Gastroesophageal sphincter (tissue), 4 donors: ENCODE results near the gene AHR. TPM values are rescaled to one million over a fixed set of nuclear protein-coding genes. Genes with fewer than 3 reads are reported as not detected.

Source experiments
- ATAC-seq: fragments of 150-250 bp; one replicate; pipeline ENCODE4 v1.9.1; 2016; ENCODE audit warnings: mild to moderate bottlenecking, moderate library complexity
- H3K27ac ChIP-seq, 4 donors: fragments of 200-600 bp; sonication (generic) in 3 of 4; 1 replicate in 3 of 4; 2 replicates in 1 of 4; pipeline ENCODE4 v1.5.1; 2016 to 2019
- H3K27me3 ChIP-seq: fragments of 200-600 bp; sonication (generic); one replicate; pipeline ENCODE4 v1.5.1; 2019
- H3K36me3 ChIP-seq, 2 donors: fragments of 200-600 bp; sonication (generic); one replicate each; pipeline ENCODE4 v1.5.1; 2019; ENCODE audit warnings: control low read depth in 1 of 2
- H3K4me1 ChIP-seq, 3 donors: fragments of 200-600 bp; sonication (generic); 1 replicate in 2 of 3; 2 replicates in 1 of 3; pipeline ENCODE4 v1.5.1; 2016 to 2019; ENCODE audit warnings: control low read depth in 2 of 3
- H3K4me3 ChIP-seq, 2 donors: fragments of 200-600 bp; sonication (generic); one replicate each; pipeline ENCODE4 v1.5.1; 2019; ENCODE audit warnings: mild to moderate bottlenecking in 1 of 2, moderate library complexity in 1 of 2
- H3K9me3 ChIP-seq, 3 donors: fragments of 200-600 bp; sonication (generic); one replicate each; pipeline ENCODE4 v1.5.1; 2017 to 2019; ENCODE audit warnings: control low read depth in 2 of 3
- CTCF ChIP-seq, 4 experiments: fragments of 200-600 bp in 2 of 4; fragments of 450-650 bp in 2 of 4; sonication (generic) in 1 of 4; IDR thresholded peaks; one replicate each; pipeline ENCODE4 v1.5.1; 2017 to 2019; ENCODE audit warnings: antibody characterized with exemption in 4 of 4, mild to moderate bottlenecking in 2 of 4, moderate library complexity in 2 of 4
- EP300 ChIP-seq: sonication (generic); formaldehyde crosslinking; IDR thresholded peaks from one replicate; pipeline ENCODE4 v1.6.1; 2017; ENCODE audit warnings: antibody characterized with exemption, mild to moderate bottlenecking
- POLR2A ChIP-seq, 2 donors: fragments of 450-650 bp; IDR thresholded peaks; one replicate each; pipeline ENCODE4 v1.6.1; 2017; ENCODE audit warnings: antibody characterized with exemption in 2 of 2, mild to moderate bottlenecking in 2 of 2, moderate library complexity in 1 of 2
- POLR2AphosphoS5 ChIP-seq: sonication (generic); formaldehyde crosslinking; IDR thresholded peaks from one replicate; pipeline ENCODE4 v1.6.1; 2017; ENCODE audit warnings: antibody characterized with exemption
- WGBS, 2 donors: methylation state at CpG; one replicate each; pipeline ENCODE4 v1.1.5; 2018; ENCODE audit warnings: low coverage in 1 of 2; 5-methylcytosine and 5-hydroxymethylcytosine counted together
- total RNA-seq, 4 donors: library from RNA; depleted of rRNA; stranded (reverse); fragments of >200 nt; gene quantifications; one replicate each; pipeline ENCODE4 v1.1.0, GENCODE V29; 2016

Gene AHR
- total RNA-seq, 4 donors from 2014 or later: 52.1 to 105 (median 83.9) TPM

- no peaks in the 10 kb centered on the region for H3K36me3 ChIP-seq
- TF ChIP-seq POLR2A (IDR thresholded peaks at IDR 0.05): no peak
- no peak for TF ChIP-seq CTCF (IDR thresholded peaks at IDR 0.05)
- no peak for TF ChIP-seq POLR2AphosphoS5
- TF ChIP-seq EP300: no peak
- no peaks in the 10 kb centered on the region for H3K9me3 ChIP-seq
- no peak for ATAC-seq
- H3K27me3 ChIP-seq: no peaks in the 10 kb centered on the region
- H3K4me3 ChIP-seq: peak overlapping the region; percentile 65 to 88
- H3K4me1 ChIP-seq: peaks cover 3 to 33% (median 3%) of the 10 kb centered on the region in 3 donors
- WGBS, 2 donors: 19 to 32% methylated on average over 5 of the region's 5 CpGs
- H3K27ac ChIP-seq: peak overlapping the region; percentile 70 to 96 (median 93)
Measured at GRCh38 chr7:17300012-17300411, 1.6 kb downstream of the AHR start.

DNA sequence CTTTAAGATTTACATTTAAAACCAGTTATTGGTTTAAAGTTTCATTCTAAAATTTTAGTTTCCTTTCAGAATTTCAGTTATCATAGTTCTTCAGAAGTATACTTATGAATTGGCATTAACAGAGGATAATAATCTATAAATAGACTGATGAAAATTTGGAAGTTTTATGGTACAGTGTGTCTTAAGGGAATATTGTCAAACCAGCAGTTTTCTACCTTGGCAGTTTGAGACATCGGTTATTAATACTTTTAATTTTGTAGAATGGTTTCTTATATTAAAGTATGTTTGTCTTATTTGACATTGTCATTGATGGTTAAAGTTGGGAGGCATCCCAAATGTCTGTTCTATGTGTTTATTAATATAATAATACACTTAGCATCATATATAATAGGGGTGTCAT, 2.0 kb downstream of the AHR start:
- H3K9me3 ChIP-seq: no peaks in the 10 kb centered on the region
- 20 to 54% methylated on average over 1 of the region's 1 CpG for WGBS, 2 donors
- ATAC-seq: no peak
- no peaks in the 10 kb centered on the region for H3K36me3 ChIP-seq
- TF ChIP-seq CTCF (IDR thresholded peaks at IDR 0.05): no peak
- TF ChIP-seq EP300: no peak
- TF ChIP-seq POLR2A (IDR thresholded peaks at IDR 0.05): no peak
- TF ChIP-seq POLR2AphosphoS5: no peak
- H3K4me3 ChIP-seq: peak overlapping the region; percentile 65 to 88
- H3K4me1 ChIP-seq: peaks cover 7 to 38% (median 7%) of the 10 kb centered on the region in 3 donors
- peak overlapping the region in 3 of 4 donors; percentile 22 to 96 (median 93) for H3K27ac ChIP-seq
- no peaks in the 10 kb centered on the region for H3K27me3 ChIP-seq

- H3K9me3 ChIP-seq: no peaks in the 10 kb centered on the region
- H3K4me3 ChIP-seq: peak overlapping the region; percentile 65 to 88
- peak overlapping the region; percentile 6 to 96 (median 44) for H3K27ac ChIP-seq
- no peaks in the 10 kb centered on the region for H3K27me3 ChIP-seq
- WGBS, 2 donors: 34 to 38% methylated on average over 2 of the region's 2 CpGs
- H3K4me1 ChIP-seq: peaks cover 13 to 51% (median 16%) of the 10 kb centered on the region in 3 donors
- no peaks in the 10 kb centered on the region for H3K36me3 ChIP-seq
- ATAC-seq: no peak
- no peak for TF ChIP-seq POLR2AphosphoS5
- no peak for TF ChIP-seq POLR2A (IDR thresholded peaks at IDR 0.05)
- TF ChIP-seq CTCF (IDR thresholded peaks at IDR 0.05): peak; percentile 57 to 66 (median 64)
- TF ChIP-seq EP300: no peak
Measured at GRCh38 chr7:17301471-17302456, 3.3 kb downstream of the AHR start.

DNA sequence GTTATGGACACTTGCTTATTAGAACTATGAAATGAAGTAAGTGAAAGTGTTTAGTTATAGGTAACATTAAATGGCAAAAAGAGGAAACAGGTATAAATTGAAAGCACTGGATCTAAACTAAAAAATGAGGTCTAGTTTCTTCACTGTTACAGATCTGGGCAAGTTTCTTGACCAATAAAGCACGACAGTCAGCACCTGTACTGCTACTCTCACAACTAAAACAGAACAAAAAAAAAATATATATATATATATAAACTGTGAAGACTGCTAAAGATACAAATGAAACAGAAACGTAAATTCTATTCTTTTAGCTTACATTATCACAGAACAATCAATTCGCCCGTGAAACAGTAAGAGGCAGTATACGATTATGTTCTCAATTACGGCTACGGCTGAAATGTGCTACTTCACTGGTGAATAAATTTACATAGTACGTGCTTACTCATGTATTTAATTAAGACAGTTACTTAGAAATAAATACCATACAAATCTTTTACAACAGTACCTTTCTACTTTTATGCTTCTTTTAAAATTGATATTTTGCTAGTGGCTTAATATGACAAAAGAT, 4.2 kb downstream of the AHR start:
- Histone ChIP-seq H3K36me3 (no peaks in the 10 kb centered on the region), H3K4me3 (peak overlapping the region; percentile 27 to 88), H3K9me3 (no peaks in the 10 kb centered on the region), H3K27me3 (no peaks in the 10 kb centered on the region), H3K4me1 (peaks cover 17 to 60% (median 21%) of the 10 kb centered on the region in 3 donors), H3K27ac (peak overlapping the region in 1 of 4 donors; percentile 26)
- TF ChIP-seq POLR2A (IDR thresholded peaks at IDR 0.05): no peak
- TF ChIP-seq EP300: no peak
- no peak for TF ChIP-seq POLR2AphosphoS5
- peak in 1 of 4 experiments; percentile 40 for TF ChIP-seq CTCF (IDR thresholded peaks at IDR 0.05)
- 52 to 57% methylated on average over 8 of the region's 8 CpGs for WGBS, 2 donors
- ATAC-seq: no peak
